Peyer's patch (tissue), 4 donors: ENCODE data around the gene SLC17A8. TPM values are rescaled to one million over a fixed set of nuclear protein-coding genes. Genes with fewer than 3 reads are reported as not detected.

ENCODE experiments used
- DNase-seq, 3 donors: peaks; one replicate each; pipeline ENCODE4 v3.0.0-alpha.2; 2017 to 2019
- H3K27ac ChIP-seq, 4 donors: fragments of 200-600 bp; sonication (generic); one replicate each; pipeline ENCODE4 v1.5.1; 2016 to 2019
- H3K27me3 ChIP-seq, 2 donors: fragments of 200-600 bp; sonication (generic); one replicate each; pipeline ENCODE4 v1.5.1; 2019
- H3K36me3 ChIP-seq, 3 donors: fragments of 200-600 bp; sonication (generic); one replicate each; pipeline ENCODE4 v1.5.1; 2016 to 2019
- H3K4me1 ChIP-seq, 4 donors: fragments of 200-600 bp; sonication (generic); one replicate each; pipeline ENCODE4 v1.5.1; 2016 to 2019
- H3K4me3 ChIP-seq, 4 donors: fragments of 200-600 bp; sonication (generic); 1 replicate in 3 of 4; 2 replicates in 1 of 4; pipeline ENCODE4 v1.5.1; 2016 to 2019; ENCODE audit warnings: mild to moderate bottlenecking in 1 of 4
- H3K9me3 ChIP-seq, 4 donors: fragments of 200-600 bp; sonication (generic); one replicate each; pipeline ENCODE4 v1.5.1; 2016 to 2019; ENCODE audit warnings: mild to moderate bottlenecking in 1 of 4
- CTCF ChIP-seq, 6 experiments: fragments of 450-650 bp in 4 of 6; fragments of 200-600 bp in 2 of 6; sonication (generic) in 1 of 6; IDR thresholded peaks; one replicate each; pipeline ENCODE4 v1.5.1; 2017 to 2019; ENCODE audit warnings: antibody characterized with exemption in 6 of 6, mild to moderate bottlenecking in 3 of 6, moderate library complexity in 1 of 6
- POLR2A ChIP-seq, 2 donors: fragments of 450-650 bp; IDR thresholded peaks; one replicate each; pipeline ENCODE4 v1.5.1; 2017; ENCODE audit warnings: antibody characterized with exemption in 2 of 2, mild to moderate bottlenecking in 2 of 2, moderate library complexity in 2 of 2
- total RNA-seq, 4 donors: library from RNA; depleted of rRNA; stranded (reverse); fragments of >200 nt; gene quantifications; one replicate each; pipeline ENCODE4 v1.1.0, GENCODE V29; 2016

SLC17A8 gene
- total RNA-seq, 4 donors from 2014 or later: 61.9 to 212 (median 83.1) TPM; not detected in 1

- no peak overlapping the region for H3K27ac ChIP-seq
- H3K4me1 ChIP-seq: peaks cover 0 to 11% (median 0%) of the 10 kb centered on the region in 4 donors
- no peak for TF ChIP-seq POLR2A (IDR thresholded peaks at IDR 0.05)
- TF ChIP-seq CTCF (IDR thresholded peaks at IDR 0.05): no peak
- no peaks in the 10 kb centered on the region for H3K9me3 ChIP-seq
- no peak overlapping the region for H3K4me3 ChIP-seq
- no peaks in the 10 kb centered on the region for H3K36me3 ChIP-seq
- no peaks in the 10 kb centered on the region for H3K27me3 ChIP-seq
- DNase-seq: no peak
Measured at GRCh38 chr12:100439797-100440196, 82.9 kb downstream of the SLC17A8 start.

- Histone ChIP-seq H3K4me3 (no peak overlapping the region), H3K27me3 (no peaks in the 10 kb centered on the region), H3K4me1 (peaks cover 0 to 7% (median 0%) of the 10 kb centered on the region in 4 donors), H3K36me3 (no peaks in the 10 kb centered on the region), H3K27ac (no peak overlapping the region), H3K9me3 (no peaks in the 10 kb centered on the region)
- no peak for DNase-seq
- TF ChIP-seq POLR2A (IDR thresholded peaks at IDR 0.05): no peak
- TF ChIP-seq CTCF (IDR thresholded peaks at IDR 0.05): no peak
Measured at GRCh38 chr12:100442403-100442802, 85.5 kb downstream of the SLC17A8 start.

- Histone ChIP-seq H3K36me3 (no peaks in the 10 kb centered on the region), H3K27ac (no peak overlapping the region), H3K4me1 (peaks cover 0 to 4% (median 0%) of the 10 kb centered on the region in 4 donors), H3K27me3 (no peaks in the 10 kb centered on the region), H3K4me3 (no peak overlapping the region), H3K9me3 (no peaks in the 10 kb centered on the region)
- no peak for DNase-seq
- TF ChIP-seq CTCF (IDR thresholded peaks at IDR 0.05): no peak
- no peak for TF ChIP-seq POLR2A (IDR thresholded peaks at IDR 0.05)
Measured at GRCh38 chr12:100443434-100443833, 86.6 kb downstream of the SLC17A8 start.

- no peaks in the 10 kb centered on the region for H3K9me3 ChIP-seq
- H3K4me3 ChIP-seq: no peak overlapping the region
- no peaks in the 10 kb centered on the region for H3K27me3 ChIP-seq
- no peak for DNase-seq
- H3K4me1 ChIP-seq: peaks cover 0 to 9% (median 0%) of the 10 kb centered on the region in 4 donors
- H3K36me3 ChIP-seq: no peaks in the 10 kb centered on the region
- no peak for TF ChIP-seq CTCF (IDR thresholded peaks at IDR 0.05)
- TF ChIP-seq POLR2A (IDR thresholded peaks at IDR 0.05): no peak
- H3K27ac ChIP-seq: no peak overlapping the region
Measured at GRCh38 chr12:100445081-100445481, 88.2 kb downstream of the SLC17A8 start.

- DNase-seq: no peak
Measured at GRCh38 chr12:100447381-100447780, 90.5 kb downstream of the SLC17A8 start.

More at GRCh38 chr12:100447381-100447780, 90.5 kb downstream of the SLC17A8 start:
- no peak overlapping the region for H3K27ac ChIP-seq
- no peaks in the 10 kb centered on the region for H3K9me3 ChIP-seq
- TF ChIP-seq POLR2A (IDR thresholded peaks at IDR 0.05) (no peak), CTCF (IDR thresholded peaks at IDR 0.05) (no peak)
- no peak overlapping the region for H3K4me3 ChIP-seq
- H3K4me1 ChIP-seq: peaks cover 0 to 9% (median 0%) of the 10 kb centered on the region in 4 donors
- H3K36me3 ChIP-seq: no peaks in the 10 kb centered on the region
- H3K27me3 ChIP-seq: no peaks in the 10 kb centered on the region
